Urinary bladder (tissue), 4 donors: ENCODE results near the gene ATXN8OS. TPM values are rescaled to one million over a fixed set of nuclear protein-coding genes. Genes with fewer than 3 reads are reported as not detected.
"Not testable (repeated sequence)": the region's sequence is repeated elsewhere in the genome, so short reads cannot be mapped to it uniquely, and the experiment has no call there.

Experiments
- DNase-seq: peaks from one replicate; pipeline ENCODE4 v3.0.0-alpha.2; 2015; ENCODE audit errors: extremely low spot score
- H3K27ac ChIP-seq: one replicate; pipeline ENCODE4 v1.5.1; 2013; ENCODE audit warnings: low read depth, mild to moderate bottlenecking, moderate library complexity
- H3K36me3 ChIP-seq: one replicate; pipeline ENCODE4 v1.6.1; 2013; ENCODE audit warnings: mild to moderate bottlenecking, moderate library complexity; ENCODE audit not compliant: insufficient read depth
- H3K4me1 ChIP-seq: one replicate; pipeline ENCODE4 v1.6.1; 2013; ENCODE audit warnings: mild to moderate bottlenecking, moderate library complexity; ENCODE audit not compliant: insufficient read depth
- H3K4me3 ChIP-seq: one replicate; pipeline ENCODE4 v1.5.1; 2013; ENCODE audit warnings: low read depth, low read length
- whole genome bisulfite sequencing: extraction: QIAGEN DNeasy Blood & Tissue Kit; methylation state at CpG from one replicate; pipeline ENCODE4 v1.1.7; 2013; 5-methylcytosine and 5-hydroxymethylcytosine counted together
- polyA plus RNA-seq: library from polyadenylated mRNA; stranded (reverse); fragments of 200-250 nt; gene quantifications from one replicate; pipeline ENCODE4 v1.2.3, GENCODE V29; 2013
- total RNA-seq: library from RNA; depleted of rRNA; stranded (reverse); fragments of >200 nt; gene quantifications from one replicate; pipeline ENCODE4 v1.2.3, GENCODE V29; 2014
- donor health status: healthy with polysubstance abuse.
- donor health status: healthy.

Gene ATXN8OS
- not detected for total RNA-seq
- polyA plus RNA-seq, result not detected

GRCh38 chr13:70107498-70108281 is at the start of gene ATXN8OS:
Gene ATXN8OS (plus strand): TSS chr13:70107826.
- 3% methylated on average over 53 of the region's 53 CpGs for WGBS
- Histone ChIP-seq H3K4me1 (no peaks in the 10 kb centered on the region), H3K4me3 (no peak within 1 kb of the TSS), H3K36me3 (no peaks in the 10 kb centered on the region), H3K27ac (no peak within 1 kb of the TSS)
- DNase-seq, result no peak

GRCh38 chr13:70080012-70080411 is 27.6 kb upstream of the ATXN8OS start:
- Histone ChIP-seq H3K4me1 (no peaks in the 10 kb centered on the region), H3K4me3 (no peak overlapping the region), H3K36me3 (no peaks in the 10 kb centered on the region), H3K27ac (no peak overlapping the region)
- no peak for DNase-seq
- WGBS, result 22% methylated on average over 4 of the region's 4 CpGs

DNA sequence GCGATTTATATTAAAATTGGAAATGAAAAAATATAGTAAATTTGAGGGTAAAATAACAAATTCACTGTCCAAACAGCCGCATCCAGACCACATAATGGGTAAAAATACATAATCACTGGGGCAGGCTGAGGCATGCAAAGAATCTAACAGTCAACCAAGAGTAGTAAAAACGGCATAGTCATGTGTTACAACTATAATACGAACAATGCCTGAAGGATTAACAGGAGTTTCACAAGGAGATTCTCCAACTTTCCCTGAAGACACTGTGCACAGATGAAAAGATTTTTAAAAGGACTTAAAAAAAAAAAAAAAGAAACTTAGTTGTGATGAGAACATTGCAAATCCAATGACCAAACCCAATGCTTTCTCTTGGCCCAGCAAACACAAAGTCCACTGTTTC is 20.4 kb upstream of the ATXN8OS start:
- DNase-seq, result no peak
- H3K36me3 ChIP-seq, result no peaks in the 10 kb centered on the region
- WGBS, result 64% methylated on average over 4 of the region's 4 CpGs
- H3K4me3 ChIP-seq, result no peak overlapping the region
- no peak overlapping the region for H3K27ac ChIP-seq
- H3K4me1 ChIP-seq, result no peaks in the 10 kb centered on the region

DNA sequence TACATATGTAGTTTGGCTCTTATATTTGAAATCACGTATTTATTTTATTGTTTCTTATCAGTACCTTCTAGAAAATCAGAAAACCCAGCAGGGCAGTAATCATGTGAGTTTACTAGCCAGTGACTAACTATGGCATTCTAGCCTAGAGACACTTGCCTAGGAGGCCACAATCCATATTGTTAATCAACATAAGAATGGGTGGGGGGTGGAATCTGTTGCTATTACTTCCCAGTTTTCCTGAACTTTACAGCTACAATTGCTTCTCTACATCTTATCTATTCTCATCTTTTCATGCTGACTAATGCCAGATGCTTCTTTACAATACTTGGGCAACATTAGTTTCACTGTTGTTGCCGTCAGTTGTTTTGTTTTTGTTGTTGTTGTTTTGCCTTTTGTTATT is 18.7 kb upstream of the ATXN8OS start:
- H3K27ac ChIP-seq, result no peak overlapping the region
- H3K4me3 ChIP-seq, result no peak overlapping the region
- 62% methylated on average over 2 of the region's 2 CpGs for WGBS
- DNase-seq, result no peak
- no peaks in the 10 kb centered on the region for H3K4me1 ChIP-seq
- no peaks in the 10 kb centered on the region for H3K36me3 ChIP-seq

DNA sequence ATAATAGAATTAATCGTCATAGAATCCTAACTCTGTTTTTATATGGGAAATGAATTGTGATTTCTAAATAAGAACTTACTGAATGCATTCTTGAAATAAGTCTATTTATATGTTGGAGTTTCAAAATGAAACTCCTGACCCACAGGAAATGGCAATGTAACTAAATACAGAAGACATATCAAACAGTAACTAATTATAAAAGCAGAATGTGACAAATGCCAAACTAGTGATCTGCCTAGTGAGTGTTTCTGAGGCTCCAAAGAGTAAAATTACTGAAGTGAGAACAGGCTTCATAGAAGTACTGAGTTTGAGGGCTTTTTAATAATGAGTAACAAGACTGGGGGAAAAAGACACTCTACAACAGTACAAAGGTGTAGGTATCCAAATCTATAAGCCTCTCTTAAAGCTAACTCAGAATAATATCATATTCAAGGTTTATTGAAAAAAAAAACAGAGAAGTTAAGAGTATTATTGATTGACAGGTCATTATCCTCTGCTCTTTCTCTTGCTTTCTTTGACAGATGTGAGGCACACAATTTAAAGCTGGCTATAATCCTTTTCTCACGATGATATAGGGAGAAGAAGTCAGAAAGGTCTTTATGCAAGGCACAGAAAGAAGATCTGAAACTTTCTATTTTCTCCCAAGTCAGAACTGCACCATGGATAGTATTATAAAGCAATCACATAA is 17.4 kb upstream of the ATXN8OS start:
- Histone ChIP-seq H3K27ac (no peak overlapping the region), H3K36me3 (no peaks in the 10 kb centered on the region), H3K4me3 (no peak overlapping the region), H3K4me1 (no peaks in the 10 kb centered on the region)
- DNase-seq, result no peak
- 79% methylated on average over 2 of the region's 2 CpGs for WGBS

GRCh38 chr13:70098669-70099068 is 9.0 kb upstream of the ATXN8OS start:
- Histone ChIP-seq H3K27ac (no peak overlapping the region), H3K4me1 (no peaks in the 10 kb centered on the region), H3K4me3 (no peak overlapping the region), H3K36me3 (no peaks in the 10 kb centered on the region)
- DNase-seq, result no peak
- 54% methylated on average over 1 of the region's 1 CpG for WGBS

GRCh38 chr13:70104481-70104880 is 3.1 kb upstream of the ATXN8OS start:
- Histone ChIP-seq H3K4me3 (no peak overlapping the region), H3K36me3 (no peaks in the 10 kb centered on the region), H3K27ac (no peak overlapping the region), H3K4me1 (no peaks in the 10 kb centered on the region)
- no peak for DNase-seq

GRCh38 chr13:70107125-70107497 is 515 bp upstream of the ATXN8OS start:
- no peak for DNase-seq
- Histone ChIP-seq H3K4me1 (no peaks in the 10 kb centered on the region), H3K27ac (no peak overlapping the region), H3K4me3 (no peak overlapping the region), H3K36me3 (no peaks in the 10 kb centered on the region)
- WGBS, result 29% methylated on average over 9 of the region's 9 CpGs

GRCh38 chr13:70108356-70109105 is 905 bp downstream of the ATXN8OS start, which contains the start of gene KLHL1:
Gene KLHL1 (minus strand): TSS chr13:70108452. CDS start chr13:70107699, 753 bp downstream.
- no peak within 1 kb of the TSS for H3K27ac ChIP-seq
- WGBS, result 64% methylated on average over 18 of the region's 18 CpGs
- no peaks in the 10 kb centered on the region for H3K36me3 ChIP-seq
- no peak for DNase-seq
- no peaks in the 10 kb centered on the region for H3K4me1 ChIP-seq
- H3K4me3 ChIP-seq, result no peak within 1 kb of the TSS

DNA sequence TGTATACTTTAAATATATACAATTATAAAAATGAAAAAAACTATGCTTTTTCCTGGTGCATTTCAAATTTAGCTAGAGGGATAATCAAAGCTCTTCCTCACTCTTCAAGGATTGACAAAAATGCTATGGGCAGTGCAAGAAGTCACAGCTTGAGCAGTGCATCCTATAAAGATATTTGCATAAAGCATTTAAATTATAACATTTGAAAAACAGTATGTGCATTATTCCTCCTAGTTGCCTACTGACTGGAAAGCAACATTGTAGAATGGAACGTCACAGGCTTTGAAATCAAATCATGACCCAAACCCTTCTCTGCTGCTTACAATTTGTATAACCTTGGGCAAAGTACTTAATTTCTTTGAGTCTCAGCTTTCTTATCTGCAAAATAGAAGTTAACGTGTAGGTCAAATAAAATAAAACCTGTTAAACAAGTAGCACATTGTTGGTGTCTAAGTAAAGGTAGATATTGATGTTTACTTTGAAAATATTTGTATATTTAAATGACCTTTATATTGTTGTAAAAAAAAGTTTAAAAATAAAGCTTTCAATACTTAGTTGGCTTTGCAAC is 9.8 kb downstream of the ATXN8OS start:
- H3K4me1 ChIP-seq, result no peaks in the 10 kb centered on the region
- WGBS, result 63% methylated on average over 2 of the region's 2 CpGs
- no peak for DNase-seq
- H3K36me3 ChIP-seq, result no peaks in the 10 kb centered on the region
- no peak overlapping the region for H3K27ac ChIP-seq
- no peak overlapping the region for H3K4me3 ChIP-seq

DNA sequence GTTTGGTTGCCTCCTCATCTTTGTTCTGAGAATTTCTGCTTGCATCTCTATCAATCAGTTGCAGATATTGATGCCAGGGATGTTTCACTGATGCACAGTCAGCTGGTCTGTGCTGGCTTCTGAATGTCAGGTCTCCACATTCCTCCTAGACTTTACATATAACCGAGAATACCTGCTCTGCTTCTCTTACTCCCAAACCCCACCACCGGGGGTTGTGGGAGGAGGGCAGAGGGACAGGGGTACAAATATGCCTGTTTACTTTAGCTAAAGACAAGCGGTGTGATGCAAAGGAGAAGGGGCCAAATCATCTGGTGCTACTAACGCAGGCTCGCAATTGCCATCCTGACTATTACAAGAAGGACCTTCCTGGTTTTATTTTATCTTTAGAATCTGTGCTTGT is 18.1 kb downstream of the ATXN8OS start:
- no peak overlapping the region for H3K4me3 ChIP-seq
- no peaks in the 10 kb centered on the region for H3K4me1 ChIP-seq
- WGBS, result 72% methylated on average over 5 of the region's 5 CpGs
- no peaks in the 10 kb centered on the region for H3K36me3 ChIP-seq
- no peak for DNase-seq
- no peak overlapping the region for H3K27ac ChIP-seq

DNA sequence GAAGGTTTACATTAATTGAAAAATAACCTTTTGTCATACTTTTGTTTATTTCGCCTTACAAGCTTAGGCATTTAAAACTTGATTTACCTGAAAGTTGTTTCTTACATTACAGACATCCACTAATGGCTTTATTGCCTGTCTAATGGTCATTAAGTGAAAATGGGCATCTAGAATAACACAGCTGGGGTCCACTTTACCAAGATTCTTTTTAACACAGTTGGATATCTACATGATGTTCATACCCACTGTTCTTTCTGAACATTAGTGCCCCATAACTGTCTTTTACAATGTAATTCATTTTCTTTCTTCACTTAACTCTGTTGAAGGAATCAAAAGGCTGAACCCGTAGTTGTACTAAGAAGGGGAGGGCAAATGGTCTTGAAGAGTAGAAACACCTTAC is 20.5 kb downstream of the ATXN8OS start:
- H3K4me3 ChIP-seq, result no peak overlapping the region
- H3K27ac ChIP-seq, result no peak overlapping the region
- no peaks in the 10 kb centered on the region for H3K36me3 ChIP-seq
- 76% methylated on average over 2 of the region's 2 CpGs for WGBS
- no peak for DNase-seq
- no peaks in the 10 kb centered on the region for H3K4me1 ChIP-seq

GRCh38 chr13:70142658-70143057 is 35.0 kb downstream of the ATXN8OS start:
- H3K4me1 ChIP-seq, DNase-seq, H3K36me3 ChIP-seq, H3K4me3 ChIP-seq, H3K27ac ChIP-seq: not testable (repeated sequence)
- WGBS, result 96% methylated on average over 12 of the region's 12 CpGs
